Parathyroid adenoma (tissue), 2 donors: ENCODE data around the gene PAX3.
A peak's percentile ranks its signal among the peaks of the same experiment; 100 is the strongest.

Source experiments
- H2AFZ ChIP-seq: fragments of 300-600 bp; sonication (generic); one replicate; pipeline ENCODE4 v1.7.0; 2017; ENCODE audit warnings: antibody characterized with exemption, mild to moderate bottlenecking
- H3K27ac ChIP-seq: fragments of 300-600 bp; sonication (generic); one replicate; pipeline ENCODE4 v1.7.0; 2017
- H3K27me3 ChIP-seq: fragments of 300-600 bp; sonication (generic); one replicate; pipeline ENCODE4 v1.7.0; 2017; ENCODE audit warnings: low read length; ENCODE audit not compliant: control insufficient read depth, insufficient read depth
- H3K36me3 ChIP-seq: fragments of 300-600 bp; sonication (generic); one replicate; pipeline ENCODE4 v1.7.0; 2017; ENCODE audit warnings: low read length; ENCODE audit not compliant: control insufficient read depth, insufficient read depth
- H3K4me1 ChIP-seq: fragments of 300-600 bp; sonication (generic); one replicate; pipeline ENCODE4 v1.7.0; 2017; ENCODE audit warnings: control low read depth
- H3K4me2 ChIP-seq: fragments of 300-600 bp; sonication (generic); one replicate; pipeline ENCODE4 v1.7.0; 2017; ENCODE audit warnings: low read length
- H3K4me3 ChIP-seq: fragments of 300-600 bp; sonication (generic); one replicate; pipeline ENCODE4 v1.7.0; 2017; ENCODE audit warnings: low read depth, low read length
- H3K79me2 ChIP-seq: fragments of 300-600 bp; sonication (generic); one replicate; pipeline ENCODE4 v1.7.0; 2017; ENCODE audit warnings: control low read depth
- H3K9ac ChIP-seq: fragments of 300-600 bp; sonication (generic); one replicate; pipeline ENCODE4 v1.7.0; 2017; ENCODE audit warnings: mild to moderate bottlenecking
- H3K9me3 ChIP-seq: fragments of 300-600 bp; sonication (generic); one replicate; pipeline ENCODE4 v1.7.0; 2017; ENCODE audit warnings: low read length; ENCODE audit not compliant: control insufficient read depth
- CTCF ChIP-seq: fragments of 300-600 bp; sonication (generic); IDR thresholded peaks from one replicate; pipeline ENCODE4 v1.7.0; 2017; ENCODE audit warnings: antibody characterized with exemption, mild to moderate bottlenecking
- donor health status: primary hyperparathyroidism.

PAX3 gene

GRCh38 chr2:222303828-222304736, 5.3 kb upstream of the PAX3 start:
- H2AFZ ChIP-seq, result peak overlapping the region; percentile 5
- H3K4me1 ChIP-seq, result peaks cover 3% of the 10 kb centered on the region
- H3K4me2 ChIP-seq, result no peak overlapping the region
- no peak overlapping the region for H3K4me3 ChIP-seq
- no peaks in the 10 kb centered on the region for H3K79me2 ChIP-seq
- H3K36me3 ChIP-seq, result no peaks in the 10 kb centered on the region
- H3K27ac ChIP-seq, result no peak overlapping the region
- H3K27me3 ChIP-seq, result peaks cover 41% of the 10 kb centered on the region
- no peak overlapping the region for H3K9ac ChIP-seq
- no peak for TF ChIP-seq CTCF
- no peaks in the 10 kb centered on the region for H3K9me3 ChIP-seq

GRCh38 chr2:222303045-222303827, 4.4 kb upstream of the PAX3 start:
- no peak overlapping the region for H3K4me3 ChIP-seq
- no peaks in the 10 kb centered on the region for H3K79me2 ChIP-seq
- H3K27ac ChIP-seq, result no peak overlapping the region
- H3K9me3 ChIP-seq, result no peaks in the 10 kb centered on the region
- no peak for TF ChIP-seq CTCF
- H3K36me3 ChIP-seq, result no peaks in the 10 kb centered on the region
- peaks cover 44% of the 10 kb centered on the region for H3K27me3 ChIP-seq
- no peak overlapping the region for H2AFZ ChIP-seq
- H3K9ac ChIP-seq, result no peak overlapping the region
- no peak overlapping the region for H3K4me2 ChIP-seq
- H3K4me1 ChIP-seq, result peaks cover 3% of the 10 kb centered on the region

GRCh38 chr2:222302178-222303018, 3.6 kb upstream of the PAX3 start:
- TF ChIP-seq CTCF, result no peak
- Histone ChIP-seq H3K4me3 (no peak overlapping the region), H3K9me3 (no peaks in the 10 kb centered on the region), H3K9ac (no peak overlapping the region), H3K27me3 (peaks cover 48% of the 10 kb centered on the region), H3K4me2 (no peak overlapping the region), H3K79me2 (no peaks in the 10 kb centered on the region), H3K27ac (no peak overlapping the region), H3K4me1 (peaks cover 3% of the 10 kb centered on the region), H2AFZ (no peak overlapping the region), H3K36me3 (no peaks in the 10 kb centered on the region)

- Histone ChIP-seq H3K4me1 (peaks cover 3% of the 10 kb centered on the region), H3K27me3 (peaks cover 52% of the 10 kb centered on the region), H3K79me2 (no peaks in the 10 kb centered on the region), H3K27ac (no peak overlapping the region), H2AFZ (no peak overlapping the region), H3K9me3 (no peaks in the 10 kb centered on the region), H3K9ac (no peak overlapping the region), H3K4me2 (no peak overlapping the region), H3K36me3 (no peaks in the 10 kb centered on the region), H3K4me3 (no peak overlapping the region)
- no peak for TF ChIP-seq CTCF
Measured at GRCh38 chr2:222301796-222302118, 3.0 kb upstream of the PAX3 start.
